Measurements from ENCODE around the gene EPB41L1.

Gene EPB41L1

GRCh38 chr20:36228770-36229169, 74.2 kb downstream of the EPB41L1 start:
- H3K4me3 ChIP-seq (ENCODE audit: extremely low read depth, insufficient read depth, low read length, poor library complexity, severe bottlenecking), result no peak overlapping the region
- H3K4me1 ChIP-seq (ENCODE audit: control insufficient read depth, insufficient read depth, low read length, poor library complexity, severe bottlenecking), result no peaks in the 10 kb centered on the region
- no peaks in the 10 kb centered on the region for H3K36me3 ChIP-seq (ENCODE audit: control insufficient read depth, insufficient read depth, low read length)
- no peaks in the 10 kb centered on the region for H3K9me3 ChIP-seq (ENCODE audit: control insufficient read depth, low read length)
- no peak overlapping the region for H3K27ac ChIP-seq (ENCODE audit: low read depth, low read length, severe bottlenecking)
- 87 to 95% methylated on average over 2 to 6 of the region's 6 CpGs for WGBS, 2 experiments (ENCODE audit: insufficient coverage in 2 of 2)

GRCh38 chr20:36230019-36230418, 75.5 kb downstream of the EPB41L1 start:
- Histone ChIP-seq H3K36me3 (ENCODE audit: control insufficient read depth, insufficient read depth, low read length) (no peaks in the 10 kb centered on the region), H3K27ac (ENCODE audit: low read depth, low read length, severe bottlenecking) (no peak overlapping the region), H3K4me1 (ENCODE audit: control insufficient read depth, insufficient read depth, low read length, poor library complexity, severe bottlenecking) (no peaks in the 10 kb centered on the region), H3K9me3 (ENCODE audit: control insufficient read depth, low read length) (no peaks in the 10 kb centered on the region), H3K4me3 (ENCODE audit: extremely low read depth, insufficient read depth, low read length, poor library complexity, severe bottlenecking) (no peak overlapping the region)
- WGBS, 2 experiments (ENCODE audit: insufficient coverage in 2 of 2), result 71 to 83% methylated on average over 1 to 2 of the region's 3 CpGs

- 83 to 91% methylated on average over 6 to 7 of the region's 7 CpGs for WGBS, 2 experiments (ENCODE audit: insufficient coverage in 2 of 2)
- H3K4me1 ChIP-seq (ENCODE audit: control insufficient read depth, insufficient read depth, low read length, poor library complexity, severe bottlenecking), result no peaks in the 10 kb centered on the region
Measured at GRCh38 chr20:36231331-36231730, 76.8 kb downstream of the EPB41L1 start.

GRCh38 chr20:36234771-36235320, 80.3 kb downstream of the EPB41L1 start:
- Histone ChIP-seq H3K27ac (ENCODE audit: low read depth, low read length, severe bottlenecking) (no peak overlapping the region), H3K4me1 (ENCODE audit: control insufficient read depth, insufficient read depth, low read length, poor library complexity, severe bottlenecking) (peaks cover 5% of the 10 kb centered on the region), H3K9me3 (ENCODE audit: control insufficient read depth, low read length) (no peaks in the 10 kb centered on the region), H3K36me3 (ENCODE audit: control insufficient read depth, insufficient read depth, low read length) (peaks cover 12% of the 10 kb centered on the region), H3K4me3 (ENCODE audit: extremely low read depth, insufficient read depth, low read length, poor library complexity, severe bottlenecking) (no peak overlapping the region)
- WGBS, 2 experiments (ENCODE audit: insufficient coverage in 2 of 2), result 93 to 97% methylated on average over 4 of the region's 4 CpGs

More at GRCh38 chr20:36231331-36231730, 76.8 kb downstream of the EPB41L1 start:
- H3K36me3 ChIP-seq (ENCODE audit: control insufficient read depth, insufficient read depth, low read length), result no peaks in the 10 kb centered on the region
- no peak overlapping the region for H3K4me3 ChIP-seq (ENCODE audit: extremely low read depth, insufficient read depth, low read length, poor library complexity, severe bottlenecking)
- H3K9me3 ChIP-seq (ENCODE audit: control insufficient read depth, low read length), result no peaks in the 10 kb centered on the region
- H3K27ac ChIP-seq (ENCODE audit: low read depth, low read length, severe bottlenecking), result no peak overlapping the region

- peaks cover 24% of the 10 kb centered on the region for H3K36me3 ChIP-seq (ENCODE audit: control insufficient read depth, insufficient read depth, low read length)
- H3K9me3 ChIP-seq (ENCODE audit: control insufficient read depth, low read length), result no peaks in the 10 kb centered on the region
- peak within 1 kb of the TSS; percentile 67 for H3K4me3 ChIP-seq (ENCODE audit: extremely low read depth, insufficient read depth, low read length, poor library complexity, severe bottlenecking)
- peak within 1 kb of the TSS; percentile 80 for H3K27ac ChIP-seq (ENCODE audit: low read depth, low read length, severe bottlenecking)
- peaks cover 5% of the 10 kb centered on the region for H3K4me1 ChIP-seq (ENCODE audit: control insufficient read depth, insufficient read depth, low read length, poor library complexity, severe bottlenecking)
- 22 to 24% methylated on average over 34 to 36 of the region's 44 CpGs for WGBS, 2 experiments (ENCODE audit: insufficient coverage in 2 of 2)
Measured at GRCh38 chr20:36235892-36236785, 81.6 kb downstream of the EPB41L1 start, which contains the start of gene AAR2. TSS of gene AAR2 (plus strand) at chr20:36236478. CDS start at chr20:36239869, 3,391 bp downstream.

- WGBS, 2 experiments (ENCODE audit: insufficient coverage in 2 of 2), result 0 to 5% methylated on average over 1 to 4 of the region's 6 CpGs
- H3K27ac ChIP-seq (ENCODE audit: low read depth, low read length, severe bottlenecking), result peak overlapping the region; percentile 80
- peak overlapping the region; percentile 67 for H3K4me3 ChIP-seq (ENCODE audit: extremely low read depth, insufficient read depth, low read length, poor library complexity, severe bottlenecking)
Measured at GRCh38 chr20:36236786-36237121, 82.2 kb downstream of the EPB41L1 start.

GRCh38 chr20:36237477-36237876, 82.9 kb downstream of the EPB41L1 start:
- WGBS, 2 experiments (ENCODE audit: insufficient coverage in 2 of 2), result 100% methylated on average over 1 of the region's 5 CpGs; no CpG with 5 or more reads in 1 of the 2 experiments
- peak overlapping the region; percentile 67 for H3K4me3 ChIP-seq (ENCODE audit: extremely low read depth, insufficient read depth, low read length, poor library complexity, severe bottlenecking)

More at GRCh38 chr20:36236786-36237121, 82.2 kb downstream of the EPB41L1 start:
- H3K4me1 ChIP-seq (ENCODE audit: control insufficient read depth, insufficient read depth, low read length, poor library complexity, severe bottlenecking), result peaks cover 5% of the 10 kb centered on the region
- H3K36me3 ChIP-seq (ENCODE audit: control insufficient read depth, insufficient read depth, low read length), result peaks cover 29% of the 10 kb centered on the region
- no peaks in the 10 kb centered on the region for H3K9me3 ChIP-seq (ENCODE audit: control insufficient read depth, low read length)

GRCh38 chr20:36238153-36238552, 83.6 kb downstream of the EPB41L1 start:
- no peak overlapping the region for H3K4me3 ChIP-seq (ENCODE audit: extremely low read depth, insufficient read depth, low read length, poor library complexity, severe bottlenecking)
- H3K4me1 ChIP-seq (ENCODE audit: control insufficient read depth, insufficient read depth, low read length, poor library complexity, severe bottlenecking), result peaks cover 5% of the 10 kb centered on the region
- peaks cover 43% of the 10 kb centered on the region for H3K36me3 ChIP-seq (ENCODE audit: control insufficient read depth, insufficient read depth, low read length)
- no peak overlapping the region for H3K27ac ChIP-seq (ENCODE audit: low read depth, low read length, severe bottlenecking)
- no peaks in the 10 kb centered on the region for H3K9me3 ChIP-seq (ENCODE audit: control insufficient read depth, low read length)
- 100% methylated on average over 1 to 2 of the region's 3 CpGs for WGBS, 2 experiments (ENCODE audit: insufficient coverage in 2 of 2)

More at GRCh38 chr20:36237477-36237876, 82.9 kb downstream of the EPB41L1 start:
- Histone ChIP-seq H3K4me1 (ENCODE audit: control insufficient read depth, insufficient read depth, low read length, poor library complexity, severe bottlenecking) (peaks cover 5% of the 10 kb centered on the region), H3K9me3 (ENCODE audit: control insufficient read depth, low read length) (no peaks in the 10 kb centered on the region), H3K27ac (ENCODE audit: low read depth, low read length, severe bottlenecking) (no peak overlapping the region), H3K36me3 (ENCODE audit: control insufficient read depth, insufficient read depth, low read length) (peaks cover 36% of the 10 kb centered on the region)

GRCh38 chr20:36238760-36239159, 84.2 kb downstream of the EPB41L1 start:
- H3K27ac ChIP-seq (ENCODE audit: low read depth, low read length, severe bottlenecking), result no peak overlapping the region
- peaks cover 5% of the 10 kb centered on the region for H3K4me1 ChIP-seq (ENCODE audit: control insufficient read depth, insufficient read depth, low read length, poor library complexity, severe bottlenecking)
- 90 to 100% methylated on average over 2 to 3 of the region's 3 CpGs for WGBS, 2 experiments (ENCODE audit: insufficient coverage in 2 of 2)
- H3K9me3 ChIP-seq (ENCODE audit: control insufficient read depth, low read length), result no peaks in the 10 kb centered on the region
- H3K4me3 ChIP-seq (ENCODE audit: extremely low read depth, insufficient read depth, low read length, poor library complexity, severe bottlenecking), result no peak overlapping the region
- H3K36me3 ChIP-seq (ENCODE audit: control insufficient read depth, insufficient read depth, low read length), result peaks cover 48% of the 10 kb centered on the region

GRCh38 chr20:36240076-36240475, 85.5 kb downstream of the EPB41L1 start:
- Histone ChIP-seq H3K4me3 (ENCODE audit: extremely low read depth, insufficient read depth, low read length, poor library complexity, severe bottlenecking) (no peak overlapping the region), H3K27ac (ENCODE audit: low read depth, low read length, severe bottlenecking) (no peak overlapping the region), H3K4me1 (ENCODE audit: control insufficient read depth, insufficient read depth, low read length, poor library complexity, severe bottlenecking) (peaks cover 5% of the 10 kb centered on the region), H3K36me3 (ENCODE audit: control insufficient read depth, insufficient read depth, low read length) (peaks cover 61% of the 10 kb centered on the region), H3K9me3 (ENCODE audit: control insufficient read depth, low read length) (no peaks in the 10 kb centered on the region)
- 95 to 96% methylated on average over 10 to 12 of the region's 12 CpGs for WGBS, 2 experiments (ENCODE audit: insufficient coverage in 2 of 2)

GRCh38 chr20:36241678-36242077, 87.1 kb downstream of the EPB41L1 start:
- Histone ChIP-seq H3K36me3 (ENCODE audit: control insufficient read depth, insufficient read depth, low read length) (peaks cover 76% of the 10 kb centered on the region), H3K9me3 (ENCODE audit: control insufficient read depth, low read length) (no peaks in the 10 kb centered on the region), H3K4me1 (ENCODE audit: control insufficient read depth, insufficient read depth, low read length, poor library complexity, severe bottlenecking) (peaks cover 5% of the 10 kb centered on the region), H3K4me3 (ENCODE audit: extremely low read depth, insufficient read depth, low read length, poor library complexity, severe bottlenecking) (no peak overlapping the region), H3K27ac (ENCODE audit: low read depth, low read length, severe bottlenecking) (no peak overlapping the region)
- 95 to 100% methylated on average over 2 of the region's 4 CpGs for WGBS, 2 experiments (ENCODE audit: insufficient coverage in 2 of 2)
